ENCODE measurements around the gene FBXO47.

- TF ChIP-seq, protein P1, sequence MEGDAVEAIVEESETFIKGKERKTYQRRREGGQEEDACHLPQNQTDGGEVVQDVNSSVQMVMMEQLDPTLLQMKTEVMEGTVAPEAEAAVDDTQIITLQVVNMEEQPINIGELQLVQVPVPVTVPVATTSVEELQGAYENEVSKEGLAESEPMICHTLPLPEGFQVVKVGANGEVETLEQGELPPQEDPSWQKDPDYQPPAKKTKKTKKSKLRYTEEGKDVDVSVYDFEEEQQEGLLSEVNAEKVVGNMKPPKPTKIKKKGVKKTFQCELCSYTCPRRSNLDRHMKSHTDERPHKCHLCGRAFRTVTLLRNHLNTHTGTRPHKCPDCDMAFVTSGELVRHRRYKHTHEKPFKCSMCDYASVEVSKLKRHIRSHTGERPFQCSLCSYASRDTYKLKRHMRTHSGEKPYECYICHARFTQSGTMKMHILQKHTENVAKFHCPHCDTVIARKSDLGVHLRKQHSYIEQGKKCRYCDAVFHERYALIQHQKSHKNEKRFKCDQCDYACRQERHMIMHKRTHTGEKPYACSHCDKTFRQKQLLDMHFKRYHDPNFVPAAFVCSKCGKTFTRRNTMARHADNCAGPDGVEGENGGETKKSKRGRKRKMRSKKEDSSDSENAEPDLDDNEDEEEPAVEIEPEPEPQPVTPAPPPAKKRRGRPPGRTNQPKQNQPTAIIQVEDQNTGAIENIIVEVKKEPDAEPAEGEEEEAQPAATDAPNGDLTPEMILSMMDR (IDR thresholded peaks at IDR 0.05), result no peak
- no peak for TF ChIP-seq POLR2A (IDR thresholded peaks at IDR 0.05)
Observed at GRCh38 chr17:38897176-38897575, 70.0 kb downstream of the FBXO47 start.

Measured in body of pancreas (tissue), 4 donors.